Measurements from ENCODE around the gene PRDM16. TPM values are rescaled to one million over a fixed set of nuclear protein-coding genes. Genes with fewer than 3 reads are reported as not detected.

Gene PRDM16
- total and polyA plus RNA-seq, 2 of the 8 experiments (the other 6 are each of a cell fraction or from before 2014, with no cell fraction given) = 0.39 to 0.43 TPM

DNA sequence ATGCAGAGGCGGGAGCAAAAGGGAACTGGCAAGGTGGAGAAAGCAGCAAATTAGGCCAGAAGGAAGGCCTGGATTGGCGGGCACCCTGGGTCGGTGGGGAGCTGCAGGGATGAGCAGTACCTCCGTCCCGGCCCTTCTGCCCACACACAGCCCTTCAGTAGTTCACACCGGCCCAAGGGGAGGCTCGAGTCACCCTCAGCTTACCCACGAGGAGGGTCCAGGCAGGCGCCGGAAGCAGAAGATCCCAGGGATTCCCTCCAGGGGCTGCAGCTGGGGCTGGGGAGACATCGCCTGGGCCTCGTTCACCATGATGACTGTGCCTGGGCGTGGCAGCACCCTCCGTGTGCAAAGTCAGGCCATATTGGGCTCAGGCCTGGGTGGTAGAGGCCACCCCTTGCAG, 190.0 kb downstream of the PRDM16 start:
- Histone ChIP-seq H3K4ac (replicated peaks; ENCODE audit: insufficient read length, low read depth, low read length) (no peak overlapping the region), H3K79me2 (ENCODE audit: control insufficient read depth in 1 of 2, insufficient read depth in 2 of 2, low read length in 2 of 2) (no peaks in the 10 kb centered on the region), H3K56ac (replicated peaks; ENCODE audit: insufficient read length, low read depth, low read length) (no peak overlapping the region), H3K23me2 (ENCODE audit: low read depth, low read length) (peaks cover 3% of the 10 kb centered on the region; the same call in 1 of the 2 replicates), H3K9me3 (ENCODE audit: insufficient read depth in 2 of 2, low read depth in 1 of 2, low read length in 1 of 2) (peaks cover 3 to 10% of the 10 kb centered on the region in 2 experiments; a peak in 1 of 4 replicates), H3K4me3 (ENCODE audit: extremely low read depth in 1 of 4, insufficient read depth in 2 of 4, low read depth in 3 of 4, low read length in 4 of 4) (no peak overlapping the region), H3K23ac (ENCODE audit: insufficient read length) (no peak overlapping the region), H3K27ac (ENCODE audit: low read depth, low read length) (no peak overlapping the region), H3K14ac (ENCODE audit: insufficient read length) (no peak overlapping the region), H2AFZ (ENCODE audit: low read length) (no peak overlapping the region), H2BK120ac (replicated peaks; ENCODE audit: low read depth, low read length) (no peak overlapping the region), H3K4me2 (ENCODE audit: insufficient read depth in 1 of 2, low read depth in 2 of 2, low read length in 2 of 2) (no peak overlapping the region), H3K18ac (ENCODE audit: extremely low read depth, low read length) (no peak overlapping the region), H2BK12ac (ENCODE audit: low read depth, low read length) (no peak overlapping the region), H3K79me1 (ENCODE audit: low read depth, low read length) (no peaks in the 10 kb centered on the region), H4K91ac (replicated peaks; ENCODE audit: insufficient read length, low read length) (no peak overlapping the region), H3K27me3 (replicated peaks in 1 of 4; ENCODE audit: control insufficient read depth in 3 of 4, extremely low read depth in 1 of 4, insufficient read depth in 3 of 4, low read length in 3 of 4) (no peaks in the 10 kb centered on the region; a peak in 1 of 7 replicates), H3K4me1 (replicated peaks in 1 of 4; ENCODE audit: control insufficient read depth in 3 of 4, insufficient read depth in 4 of 4, low read length in 3 of 4) (no peaks in the 10 kb centered on the region), H2BK5ac (ENCODE audit: low read depth, low read length) (no peak overlapping the region), H3K36me3 (ENCODE audit: control insufficient read depth in 2 of 4, insufficient read depth in 4 of 4, low read length in 3 of 4) (no peaks in the 10 kb centered on the region), H2AK5ac (ENCODE audit: low read depth, low read length) (no peak overlapping the region), H4K5ac (ENCODE audit: insufficient read length, low read depth, low read length) (no peak overlapping the region), H2BK20ac (ENCODE audit: low read length) (no peak overlapping the region), H3K9ac (replicated peaks in 1 of 4; ENCODE audit: extremely low read depth in 1 of 4, low read depth in 3 of 4, low read length in 3 of 4) (no peak overlapping the region), H4K8ac (ENCODE audit: extremely low read depth, insufficient read depth, low read length) (no peak overlapping the region), H2BK15ac (ENCODE audit: low read length) (no peak overlapping the region), H4K20me1 (replicated peaks in 1 of 2; ENCODE audit: control insufficient read depth in 1 of 2, insufficient read depth in 2 of 2, low read length in 2 of 2) (peaks cover 0 to 2% of the 10 kb centered on the region in 2 experiments)
- no peak for TF ChIP-seq EP300 (IDR thresholded peaks at IDR 0.05; ENCODE audit: borderline replicate concordance in 1 of 2, low read depth in 2 of 2, low read length in 2 of 2)
- TF ChIP-seq CEBPB (IDR thresholded peaks at IDR 0.05; ENCODE audit: low read depth, low read length) = no peak
- DNase-seq (ENCODE audit: low read depth in 1 of 2, low spot score in 2 of 2) (no peak), FAIRE-seq (no peak)
- 86% methylated on average over 14 of the region's 14 CpGs; no CpG with 5 or more reads in 1 of the 2 experiments for WGBS, 2 experiments (ENCODE audit: extremely low coverage in 1 of 2, insufficient coverage in 1 of 2, insufficient read length in 1 of 2, insufficient replicate concordance in 2 of 2, low coverage in 1 of 2, low lambda C conversion rate in 2 of 2, missing lambda C conversion rate in 1 of 2)
- ChIA-PET POLR2A (ENCODE audit: partially characterized antibody) (no interaction called here), CTCF (ENCODE audit: partially characterized antibody) (no interaction called here)

Measured in H1 (cell line).